Activated CD4-positive, alpha-beta T cell treated with anti-CD3 and anti-CD28 coated beads, Interleukin-2, amount 50 U/mL, for 1 hour (primary cell): ENCODE measurements around the gene SLC17A4.

Experiments used
- DNase-seq: peaks from one replicate; pipeline ENCODE4 v3.0.0-alpha.2; 2020

The SLC17A4 gene

GRCh38 chr6:25821341-25821740 lies 66.8 kb downstream of the SLC17A4 start:
- DNase-seq, result no peak

DNA sequence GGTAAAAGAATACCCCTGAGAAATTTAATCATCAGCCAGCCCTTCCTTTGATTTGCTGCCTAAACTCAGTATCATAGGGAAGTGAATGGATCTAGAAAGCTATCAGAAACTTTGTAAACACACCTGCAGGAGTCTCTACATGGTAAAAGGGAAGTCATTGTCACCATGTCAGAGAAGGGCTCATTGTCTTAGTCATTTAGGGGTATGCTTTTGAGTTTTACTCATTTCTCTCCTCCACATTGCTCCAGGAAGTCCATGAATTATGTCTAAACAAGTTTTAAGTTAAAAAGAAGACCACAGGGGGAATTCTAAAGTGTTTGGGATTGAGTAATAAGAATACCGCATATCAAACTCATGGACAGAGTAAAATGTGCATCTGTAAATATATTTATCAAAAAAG lies 74.8 kb downstream of the SLC17A4 start:
- DNase-seq, result no peak

DNA sequence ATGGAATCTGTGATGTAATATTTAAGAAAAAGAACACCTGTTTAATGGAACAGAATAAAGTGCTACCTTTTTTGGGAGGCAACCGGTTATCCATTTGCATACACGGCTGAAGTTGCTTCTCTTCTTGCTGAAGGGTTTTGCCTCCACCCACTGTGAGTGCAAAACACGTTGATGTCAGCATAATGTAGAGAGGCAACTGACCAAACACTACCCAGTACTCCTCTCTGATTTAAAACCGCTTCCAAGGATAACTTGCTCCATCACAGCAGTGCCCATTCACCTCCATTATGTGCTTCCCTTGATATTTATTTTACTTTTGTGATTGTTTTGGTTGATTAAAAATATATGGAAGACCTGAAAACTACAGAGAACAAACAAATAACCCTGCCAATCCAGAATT lies 75.9 kb downstream of the SLC17A4 start:
- DNase-seq, result no peak
